Measurements from ENCODE around the gene ITIH5. TPM values are rescaled to one million over a fixed set of nuclear protein-coding genes. Genes with fewer than 3 reads are reported as not detected.

ITIH5 gene
- total and polyA plus RNA-seq, 2 donors from 2014 or later: 13.1 to 23.3 TPM

DNA sequence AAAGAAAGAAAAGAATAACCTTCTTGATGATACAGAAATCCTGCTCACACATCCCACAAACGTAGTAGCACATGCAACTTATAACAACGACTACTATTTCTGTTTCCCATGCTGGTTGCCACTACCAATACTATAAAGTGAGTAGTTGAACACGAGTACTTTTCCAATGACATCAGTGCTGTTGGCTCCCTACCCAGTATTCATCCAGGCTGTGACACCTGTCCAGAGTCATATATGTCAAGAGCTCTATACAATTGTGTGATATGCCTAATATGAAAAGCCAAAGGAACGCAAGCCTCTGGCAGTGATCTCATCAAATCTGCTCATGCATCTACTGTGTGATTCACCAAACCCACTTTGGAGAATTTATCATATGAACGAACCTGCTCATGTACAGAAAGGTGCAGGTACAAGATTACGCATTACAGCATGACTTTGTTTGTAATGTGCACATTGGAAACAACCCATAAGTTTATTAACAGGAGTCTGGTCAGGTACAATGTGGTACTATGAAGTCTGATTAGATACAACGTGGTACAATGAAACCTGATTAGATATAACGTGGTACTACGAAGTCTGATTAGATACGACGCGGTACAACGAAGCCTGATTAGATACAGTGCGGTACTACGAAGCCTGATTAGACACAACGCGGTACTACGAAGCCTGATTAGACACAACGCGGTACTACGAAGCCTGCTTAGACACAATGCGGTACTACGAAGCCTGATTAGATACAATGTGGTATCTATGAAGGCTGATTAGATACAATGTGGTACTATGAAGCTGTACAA lies 5.8 kb upstream of the ITIH5 start:
- FAIRE-seq: no peak
- H3K9me3 ChIP-seq (ENCODE audit: control insufficient read depth in 2 of 3, insufficient read depth in 1 of 3, low read length in 3 of 3): no peaks in the 10 kb centered on the region
- no peak overlapping the region for H3K9ac ChIP-seq (ENCODE audit: low read length in 3 of 3)
- intact Hi-C loops (cut with DNase I): no loop called here
- DNase-seq: no peak
- no peaks in the 10 kb centered on the region for H3K36me3 ChIP-seq (ENCODE audit: control insufficient read depth in 2 of 3, insufficient read depth in 3 of 3, low read length in 3 of 3)
- H3K27ac ChIP-seq (ENCODE audit: low read depth in 2 of 2, low read length in 2 of 2): no peak overlapping the region
- peaks cover 2% of the 10 kb centered on the region for H3K27me3 ChIP-seq (ENCODE audit: control insufficient read depth, insufficient read depth, low read length)
- H3K4me1 ChIP-seq (ENCODE audit: control insufficient read depth in 2 of 3, insufficient read depth in 2 of 3, low read depth in 1 of 3, low read length in 3 of 3): no peaks in the 10 kb centered on the region
- TF ChIP-seq, protein P1, sequence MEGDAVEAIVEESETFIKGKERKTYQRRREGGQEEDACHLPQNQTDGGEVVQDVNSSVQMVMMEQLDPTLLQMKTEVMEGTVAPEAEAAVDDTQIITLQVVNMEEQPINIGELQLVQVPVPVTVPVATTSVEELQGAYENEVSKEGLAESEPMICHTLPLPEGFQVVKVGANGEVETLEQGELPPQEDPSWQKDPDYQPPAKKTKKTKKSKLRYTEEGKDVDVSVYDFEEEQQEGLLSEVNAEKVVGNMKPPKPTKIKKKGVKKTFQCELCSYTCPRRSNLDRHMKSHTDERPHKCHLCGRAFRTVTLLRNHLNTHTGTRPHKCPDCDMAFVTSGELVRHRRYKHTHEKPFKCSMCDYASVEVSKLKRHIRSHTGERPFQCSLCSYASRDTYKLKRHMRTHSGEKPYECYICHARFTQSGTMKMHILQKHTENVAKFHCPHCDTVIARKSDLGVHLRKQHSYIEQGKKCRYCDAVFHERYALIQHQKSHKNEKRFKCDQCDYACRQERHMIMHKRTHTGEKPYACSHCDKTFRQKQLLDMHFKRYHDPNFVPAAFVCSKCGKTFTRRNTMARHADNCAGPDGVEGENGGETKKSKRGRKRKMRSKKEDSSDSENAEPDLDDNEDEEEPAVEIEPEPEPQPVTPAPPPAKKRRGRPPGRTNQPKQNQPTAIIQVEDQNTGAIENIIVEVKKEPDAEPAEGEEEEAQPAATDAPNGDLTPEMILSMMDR (IDR thresholded peaks at IDR 0.05; ENCODE audit: borderline replicate concordance, extremely low read depth, insufficient read depth): no peak
- H3K4me3 ChIP-seq (ENCODE audit: low read length in 3 of 3): no peak overlapping the region

DNA sequence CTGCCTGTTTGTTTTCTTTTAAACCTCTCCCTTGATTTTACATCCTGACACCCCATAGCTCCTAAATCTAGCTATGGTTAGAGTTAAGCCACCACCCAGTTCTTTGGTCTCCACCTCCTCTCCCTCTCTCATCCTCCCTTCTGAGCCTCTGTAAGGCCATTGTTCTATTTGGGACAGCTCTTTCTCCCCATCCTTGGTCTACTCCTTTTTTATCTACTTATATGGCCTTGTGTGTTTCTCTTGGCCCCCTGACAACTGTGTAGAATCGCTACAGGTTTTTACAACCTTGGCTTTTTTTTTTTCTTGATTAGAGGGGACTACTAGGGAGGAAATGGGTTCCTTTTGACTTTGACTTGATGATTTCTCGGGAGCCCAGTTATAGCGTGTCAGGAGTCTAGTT lies 3.4 kb upstream of the ITIH5 start:
- no peak for FAIRE-seq
- intact Hi-C loops (cut with DNase I): no loop called here
- no peaks in the 10 kb centered on the region for H3K9me3 ChIP-seq (ENCODE audit: control insufficient read depth in 2 of 3, insufficient read depth in 1 of 3, low read length in 3 of 3)
- no peak overlapping the region for H3K27ac ChIP-seq (ENCODE audit: low read depth in 2 of 2, low read length in 2 of 2)
- H3K4me1 ChIP-seq (ENCODE audit: control insufficient read depth in 2 of 3, insufficient read depth in 2 of 3, low read depth in 1 of 3, low read length in 3 of 3): peaks cover 0 to 8% (median 5%) of the 10 kb centered on the region in 3 donors
- peaks cover 6% of the 10 kb centered on the region for H3K27me3 ChIP-seq (ENCODE audit: control insufficient read depth, insufficient read depth, low read length)
- TF ChIP-seq, protein P1 (IDR thresholded peaks at IDR 0.05; ENCODE audit: borderline replicate concordance, extremely low read depth, insufficient read depth): no peak
- DNase-seq: no peak
- no peaks in the 10 kb centered on the region for H3K36me3 ChIP-seq (ENCODE audit: control insufficient read depth in 2 of 3, insufficient read depth in 3 of 3, low read length in 3 of 3)
- H3K4me3 ChIP-seq (ENCODE audit: low read length in 3 of 3): no peak overlapping the region
- no peak overlapping the region for H3K9ac ChIP-seq (ENCODE audit: low read length in 3 of 3)

DNA sequence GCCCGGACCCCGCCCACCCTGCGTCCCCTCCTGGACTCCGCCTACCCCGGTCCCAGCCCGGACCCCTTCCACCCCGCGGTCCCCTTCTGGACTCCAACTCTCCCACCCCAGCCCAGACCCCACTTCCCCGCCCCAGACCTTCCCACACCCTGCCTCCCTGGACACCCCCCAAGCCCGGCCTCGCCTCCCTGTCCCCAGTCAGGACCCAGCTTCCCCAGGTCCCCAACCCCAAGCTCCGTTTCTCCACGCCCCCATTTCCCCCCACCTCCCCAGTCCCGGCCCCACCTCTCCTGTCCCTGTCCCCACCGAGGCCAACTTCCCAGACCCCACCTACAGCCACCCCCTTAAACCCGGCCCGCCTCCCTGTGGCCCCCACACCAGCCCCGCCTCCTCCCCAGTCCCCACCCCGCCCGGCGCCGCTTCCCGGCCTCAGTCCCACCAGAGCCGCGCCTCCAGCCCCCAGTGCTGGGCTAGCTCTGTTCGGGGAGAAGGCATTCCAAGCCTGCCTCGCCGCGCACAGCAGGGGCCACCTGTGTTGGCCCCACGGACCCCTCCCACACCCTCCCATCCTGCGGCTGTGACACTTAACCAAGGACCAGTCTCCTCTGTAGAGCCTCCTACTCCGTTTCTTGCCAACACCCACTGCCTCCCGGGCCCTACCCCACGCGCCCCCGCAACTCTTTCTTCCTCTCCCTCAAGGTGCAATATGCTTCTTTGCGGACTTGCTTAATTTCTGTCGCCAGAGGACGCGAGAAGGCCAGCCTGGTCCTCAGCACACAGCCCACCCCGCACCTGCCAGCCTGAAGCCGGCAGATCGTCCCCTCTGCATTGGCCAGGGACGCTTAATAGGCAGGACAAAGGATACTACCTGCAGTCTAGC lies 736 bp upstream of the ITIH5 start:
- Histone ChIP-seq H3K4me3 (ENCODE audit: low read length in 3 of 3) (peak overlapping the region in 2 of 3 donors; percentile 19 to 36), H3K9ac (ENCODE audit: low read length in 3 of 3) (no peak overlapping the region), H3K27ac (ENCODE audit: low read depth in 2 of 2, low read length in 2 of 2) (peak overlapping the region in 1 of 2 donors; percentile 20), H3K9me3 (ENCODE audit: control insufficient read depth in 2 of 3, insufficient read depth in 1 of 3, low read length in 3 of 3) (no peaks in the 10 kb centered on the region), H3K27me3 (ENCODE audit: control insufficient read depth, insufficient read depth, low read length) (peaks cover 12% of the 10 kb centered on the region), H3K36me3 (ENCODE audit: control insufficient read depth in 2 of 3, insufficient read depth in 3 of 3, low read length in 3 of 3) (no peaks in the 10 kb centered on the region), H3K4me1 (ENCODE audit: control insufficient read depth in 2 of 3, insufficient read depth in 2 of 3, low read depth in 1 of 3, low read length in 3 of 3) (peaks cover 0 to 8% (median 5%) of the 10 kb centered on the region in 3 donors)
- FAIRE-seq (no peak), DNase-seq (peak in 4 of 5 donors; percentile 29 to 71 (median 34))
- intact Hi-C loops (cut with DNase I): no loop called here
- TF ChIP-seq, protein P1 (IDR thresholded peaks at IDR 0.05; ENCODE audit: borderline replicate concordance, extremely low read depth, insufficient read depth): no peak
